SK-N-SH (cell line): Measurements from ENCODE around the gene LPP. TPM values are rescaled to one million over a fixed set of nuclear protein-coding genes. Genes with fewer than 3 reads are reported as not detected.

Source experiments
- CTCF ChIA-PET: fragments of 300-600, 350-600 bp; formaldehyde crosslinking; extraction: SDS; loops from one replicate; lab custom pipeline; 2021; lab: Yijun Ruan, JAX
- POLR2A ChIA-PET: fragments of 350-600 bp; sonication (Branson Sonifier 250); formaldehyde crosslinking; extraction: SDS; loops from one replicate; lab custom pipeline; 2020; ENCODE audit warnings: antibody characterized with exemption, inconsistent platforms; lab: Yijun Ruan, JAX
- DNase-seq: peaks from one replicate; pipeline ENCODE4 v3.0.0; 2012
- H2AFZ ChIP-seq: fragments of 200-600 bp; sonication (generic); 2 replicates; pipeline ENCODE4 v1.8.1; 2016; ENCODE audit warnings: antibody characterized with exemption, mild to moderate bottlenecking, low read depth
- H3F3A ChIP-seq: fragments of 200-600 bp; sonication (generic); replicated peaks from 2 replicates; pipeline ENCODE3; 2016; ENCODE audit warnings: antibody characterized with exemption, mild to moderate bottlenecking; ENCODE audit not compliant: insufficient read depth
- H3K27ac ChIP-seq, 2 experiments: fragments of 200-500 bp in 1 of 2; fragments of 200-600 bp in 1 of 2; sonication (Bioruptor generic) in 1 of 2; sonication (generic), shearing (Covaris generic) in 1 of 2; 2 replicates each; pipeline versions ENCODE4 v1.5.1 to v1.6.1; 2014 to 2016; ENCODE audit warnings: low read depth in 2 of 2, inconsistent platforms in 1 of 2, low read length in 1 of 2, mild to moderate bottlenecking in 1 of 2, mixed read lengths in 1 of 2
- H3K27me3 ChIP-seq: fragments of 200-600 bp; sonication (generic), shearing (Covaris generic); 2 replicates; pipeline ENCODE4 v1.6.1; 2016; ENCODE audit warnings: mixed run types; ENCODE audit not compliant: insufficient read depth
- H3K36me3 ChIP-seq, 2 experiments: fragments of 200-500 bp in 1 of 2; fragments of 200-600 bp in 1 of 2; sonication (Bioruptor generic) in 1 of 2; sonication (generic) in 1 of 2; replicated peaks in 1 of 2; 2 replicates each; pipeline versions ENCODE3 to v1.5.1; 2014 to 2016; ENCODE audit warnings: low read length in 1 of 2, mild to moderate bottlenecking in 1 of 2; ENCODE audit not compliant: insufficient read depth in 2 of 2, control insufficient read depth in 1 of 2
- H3K4me1 ChIP-seq, 2 experiments: fragments of 200-500 bp in 1 of 2; fragments of 200-600 bp in 1 of 2; sonication (Bioruptor generic) in 1 of 2; sonication (generic), shearing (Covaris generic) in 1 of 2; 2 replicates each; pipeline versions ENCODE4 v1.5.1 to v1.6.1; 2014 to 2016; ENCODE audit warnings: low read depth in 1 of 2, low read length in 1 of 2, mixed run types in 1 of 2; ENCODE audit not compliant: insufficient read depth in 2 of 2, control insufficient read depth in 1 of 2
- H3K4me2 ChIP-seq: fragments of 200-600 bp; sonication (generic), shearing (Covaris generic); 2 replicates; pipeline ENCODE4 v1.6.1; 2017; ENCODE audit warnings: mixed run types
- H3K4me3 ChIP-seq, 2 experiments: fragments of 200-500 bp in 1 of 2; fragments of 200-600 bp in 1 of 2; sonication (Bioruptor generic) in 1 of 2; sonication (generic), shearing (Covaris generic) in 1 of 2; 2 replicates each; pipeline versions ENCODE4 v1.5.1 to v1.8.1; 2014 to 2016; ENCODE audit warnings: low read depth in 2 of 2, inconsistent platforms in 1 of 2, low read length in 1 of 2, mild to moderate bottlenecking in 1 of 2, mixed read lengths in 1 of 2, moderate library complexity in 1 of 2
- H3K79me2 ChIP-seq: fragments of 200-600 bp; sonication (generic); 2 replicates; pipeline ENCODE4 v1.8.1; 2017; ENCODE audit warnings: mild to moderate bottlenecking; ENCODE audit not compliant: insufficient read depth
- H3K9ac ChIP-seq: fragments of 200-600 bp; sonication (generic); 2 replicates; pipeline ENCODE4 v1.6.1; 2017; ENCODE audit warnings: mixed run types
- H3K9me2 ChIP-seq: fragments of 200-600 bp; sonication (generic); 2 replicates; pipeline ENCODE4 v1.6.1; 2017; ENCODE audit warnings: mixed run types
- H3K9me3 ChIP-seq: fragments of 200-600 bp; sonication (generic); 2 replicates; pipeline ENCODE4 v1.6.1; 2017; ENCODE audit warnings: mixed run types, mild to moderate bottlenecking, moderate library complexity
- H4K20me1 ChIP-seq: fragments of 200-600 bp; sonication (generic); 2 replicates; pipeline ENCODE4 v1.6.1; 2017; ENCODE audit warnings: mild to moderate bottlenecking, mixed run types; ENCODE audit not compliant: insufficient read depth
- CHD2 ChIP-seq: fragments of 150-350 bp; IDR thresholded peaks from 2 replicates; pipeline ENCODE4 v1.6.1; 2018; ENCODE audit warnings: low read length; ENCODE audit not compliant: partially characterized antibody
- ELF1 ChIP-seq: IDR thresholded peaks from 2 replicates; pipeline ENCODE4 v1.4.0; 2012
- EP300 ChIP-seq, 2 experiments: IDR thresholded peaks; 2 replicates each; pipeline versions ENCODE4 v1.4.0 to v1.6.1; 2012; ENCODE audit warnings: borderline replicate concordance in 1 of 2, low read depth in 1 of 2, low read length in 1 of 2
- EZH2phosphoT487 ChIP-seq: fragments of 200-600 bp; sonication (generic); IDR thresholded peaks from 2 replicates; pipeline ENCODE4 v1.6.1; 2017; ENCODE audit warnings: low read depth, mixed run types, mild to moderate bottlenecking, antibody characterized with exemption, moderate library complexity, borderline replicate concordance
- FOXJ3 ChIP-seq: sonication (generic); formaldehyde crosslinking; IDR thresholded peaks from 2 replicates; pipeline ENCODE4 v1.5.1; 2020; ENCODE audit warnings: mild to moderate bottlenecking, missing genetic modification reagents
- GABPA ChIP-seq: IDR thresholded peaks from 2 replicates; pipeline ENCODE4 v1.4.0; 2012; ENCODE audit warnings: low read depth, mild to moderate bottlenecking
- MXI1 ChIP-seq: IDR thresholded peaks from 2 replicates; pipeline ENCODE4 v1.6.1; 2012; ENCODE audit warnings: mild to moderate bottlenecking, low read depth, low read length, improper control_type of control experiment
- NFIC ChIP-seq: IDR thresholded peaks from 2 replicates; pipeline ENCODE4 v1.4.0; 2012; ENCODE audit warnings: borderline replicate concordance
- NRF1 ChIP-seq: IDR thresholded peaks from 2 replicates; pipeline ENCODE4 v1.6.1; 2012; ENCODE audit warnings: low read depth, mild to moderate bottlenecking, low read length
- REST ChIP-seq: IDR thresholded peaks from 2 replicates; pipeline ENCODE4 v1.6.1; 2012; ENCODE audit warnings: mild to moderate bottlenecking, low read depth, low read length, moderate library complexity
- RXRA ChIP-seq: IDR thresholded peaks from 2 replicates; pipeline ENCODE4 v1.4.0; 2012; ENCODE audit warnings: low read depth, mild to moderate bottlenecking, borderline replicate concordance
- SIN3A ChIP-seq: IDR thresholded peaks from 2 replicates; pipeline ENCODE4 v1.6.1; 2012; ENCODE audit warnings: low read depth, mild to moderate bottlenecking, low read length, moderate library complexity, borderline replicate concordance
- SMC3 ChIP-seq: IDR thresholded peaks from 2 replicates; pipeline ENCODE4 v1.6.1; 2012; ENCODE audit warnings: low read depth, low read length, improper control_type of control experiment
- TAF1 ChIP-seq: IDR thresholded peaks from 2 replicates; pipeline ENCODE4 v1.6.1; 2012; ENCODE audit warnings: low read depth, mild to moderate bottlenecking, low read length, moderate library complexity, borderline replicate concordance
- TCF12 ChIP-seq: IDR thresholded peaks from 2 replicates; pipeline ENCODE4 v1.4.0; 2012
- WGBS: methylation state at CpG from one replicate; pipeline ENCODE4 v1.1.6; 2017; ENCODE audit warnings: low lambda C conversion rate; 5-methylcytosine and 5-hydroxymethylcytosine counted together
- polyA plus RNA-seq, 3 experiments: library from polyadenylated mRNA; depleted of rRNA; stranded (reverse); fragments of >200 nt; gene quantifications; 2 replicates each; pipeline ENCODE4 v1.2.3, GENCODE V29; 2012
- TF ChIP-seq, protein P1 (sequence below): fragments of 150-350 bp; IDR thresholded peaks from 2 replicates; pipeline ENCODE4 v1.6.1; 2016; ENCODE audit warnings: mild to moderate bottlenecking, low read depth, low read length
- TF ChIP-seq, protein P2 (sequence below): IDR thresholded peaks from 2 replicates; pipeline ENCODE4 v1.4.0; 2012; ENCODE audit warnings: low read depth, borderline replicate concordance
- TF ChIP-seq, protein P3 (sequence below): IDR thresholded peaks from 2 replicates; pipeline ENCODE4 v1.4.0; 2012; ENCODE audit warnings: low read depth
- TF ChIP-seq, protein P4 (sequence below): fragments of 150-350 bp; IDR thresholded peaks from 2 replicates; pipeline ENCODE4 v1.6.1; 2017; ENCODE audit warnings: antibody characterized with exemption, low read length, low read depth, borderline replicate concordance

The LPP gene
- polyA plus RNA-seq, 1 of the 3 experiments (the other 2 are of a cell fraction), result 6.6 TPM

DNA sequence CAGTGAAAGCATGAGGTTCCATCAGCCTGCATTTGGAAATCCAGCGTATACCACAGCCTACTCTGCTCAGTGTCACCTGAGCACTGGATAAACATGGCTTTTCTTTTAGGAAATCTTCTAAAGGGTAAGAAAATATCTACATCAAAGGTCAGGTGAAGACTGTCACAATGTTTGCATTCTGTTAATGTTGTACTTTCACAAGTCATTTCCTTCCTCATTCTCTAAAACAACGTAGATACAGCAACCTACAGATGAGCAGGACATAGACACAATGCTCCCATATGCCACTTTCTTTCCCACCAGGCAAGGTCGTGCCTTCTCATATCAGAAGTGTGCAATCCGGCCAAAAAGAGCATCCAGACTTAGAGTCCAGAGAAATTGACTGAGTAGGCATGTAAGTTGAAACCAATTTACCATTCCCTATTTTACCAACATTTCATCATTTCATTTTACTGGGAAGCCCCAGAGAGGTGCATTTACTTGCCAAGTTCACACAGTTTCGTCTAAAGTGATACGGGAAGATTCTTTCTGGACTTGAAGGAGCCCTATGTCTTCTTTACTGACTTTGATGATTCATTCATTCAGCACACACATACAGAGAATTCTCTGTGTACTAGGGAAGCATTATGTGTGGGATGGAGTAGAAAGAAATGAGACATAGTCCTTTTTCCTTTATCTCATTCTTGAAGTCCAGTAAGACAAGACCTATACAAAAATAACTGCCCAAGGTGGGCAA, 30.6 kb upstream of the LPP start:
- Histone ChIP-seq H3K27me3 (no peaks in the 10 kb centered on the region), H3F3A (peaks cover 8% of the 10 kb centered on the region), H4K20me1 (no peaks in the 10 kb centered on the region), H3K9me3 (no peaks in the 10 kb centered on the region), H3K27ac (no peak overlapping the region), H3K9ac (no peak overlapping the region), H3K79me2 (no peaks in the 10 kb centered on the region), H2AFZ (no peak overlapping the region), H3K4me3 (no peak overlapping the region), H3K9me2 (no peaks in the 10 kb centered on the region), H3K36me3 (no peaks in the 10 kb centered on the region), H3K4me1 (no peaks in the 10 kb centered on the region), H3K4me2 (no peak overlapping the region)
- WGBS, result 60% methylated on average over 6 of the region's 6 CpGs
- CTCF ChIA-PET, result no interaction called here
- TF ChIP-seq, protein P1, sequence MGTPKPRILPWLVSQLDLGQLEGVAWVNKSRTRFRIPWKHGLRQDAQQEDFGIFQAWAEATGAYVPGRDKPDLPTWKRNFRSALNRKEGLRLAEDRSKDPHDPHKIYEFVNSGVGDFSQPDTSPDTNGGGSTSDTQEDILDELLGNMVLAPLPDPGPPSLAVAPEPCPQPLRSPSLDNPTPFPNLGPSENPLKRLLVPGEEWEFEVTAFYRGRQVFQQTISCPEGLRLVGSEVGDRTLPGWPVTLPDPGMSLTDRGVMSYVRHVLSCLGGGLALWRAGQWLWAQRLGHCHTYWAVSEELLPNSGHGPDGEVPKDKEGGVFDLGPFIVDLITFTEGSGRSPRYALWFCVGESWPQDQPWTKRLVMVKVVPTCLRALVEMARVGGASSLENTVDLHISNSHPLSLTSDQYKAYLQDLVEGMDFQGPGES, result no peak
- no peak for TF ChIP-seq GABPA
- no peak for TF ChIP-seq RXRA
- no peak for TF ChIP-seq EZH2phosphoT487
- no peak for TF ChIP-seq NRF1
- TF ChIP-seq EP300 (IDR thresholded peaks at IDR 0.05; ENCODE audit: borderline replicate concordance in 1 of 2, low read depth in 1 of 2, low read length in 1 of 2), result no peak
- no peak for TF ChIP-seq CHD2
- TF ChIP-seq, protein P2, sequence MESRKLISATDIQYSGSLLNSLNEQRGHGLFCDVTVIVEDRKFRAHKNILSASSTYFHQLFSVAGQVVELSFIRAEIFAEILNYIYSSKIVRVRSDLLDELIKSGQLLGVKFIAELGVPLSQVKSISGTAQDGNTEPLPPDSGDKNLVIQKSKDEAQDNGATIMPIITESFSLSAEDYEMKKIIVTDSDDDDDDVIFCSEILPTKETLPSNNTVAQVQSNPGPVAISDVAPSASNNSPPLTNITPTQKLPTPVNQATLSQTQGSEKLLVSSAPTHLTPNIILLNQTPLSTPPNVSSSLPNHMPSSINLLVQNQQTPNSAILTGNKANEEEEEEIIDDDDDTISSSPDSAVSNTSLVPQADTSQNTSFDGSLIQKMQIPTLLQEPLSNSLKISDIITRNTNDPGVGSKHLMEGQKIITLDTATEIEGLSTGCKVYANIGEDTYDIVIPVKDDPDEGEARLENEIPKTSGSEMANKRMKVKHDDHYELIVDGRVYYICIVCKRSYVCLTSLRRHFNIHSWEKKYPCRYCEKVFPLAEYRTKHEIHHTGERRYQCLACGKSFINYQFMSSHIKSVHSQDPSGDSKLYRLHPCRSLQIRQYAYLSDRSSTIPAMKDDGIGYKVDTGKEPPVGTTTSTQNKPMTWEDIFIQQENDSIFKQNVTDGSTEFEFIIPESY, result no peak
- TF ChIP-seq TAF1, result no peak
- DNase-seq, result no peak
- POLR2A ChIA-PET, result no interaction called here

DNA sequence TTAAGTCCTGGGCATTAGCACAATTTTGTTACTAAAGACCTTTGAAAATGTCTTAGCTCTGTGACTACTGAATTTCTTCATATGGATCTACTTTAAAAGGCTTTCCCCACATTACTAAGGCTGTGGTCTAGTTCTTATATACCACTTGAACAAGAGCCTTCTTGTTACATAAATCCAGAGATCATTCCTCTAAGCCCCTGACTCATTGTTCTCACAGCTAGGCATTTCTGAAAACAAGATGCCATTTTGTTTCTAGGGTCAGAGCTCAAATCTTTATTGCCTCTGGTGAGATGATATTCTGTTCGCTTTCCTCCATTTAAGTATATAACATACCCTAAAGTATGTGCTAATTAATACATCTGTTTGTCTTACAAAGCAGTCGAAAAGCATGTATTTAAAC, 29.8 kb upstream of the LPP start:
- Histone ChIP-seq H3K79me2 (no peaks in the 10 kb centered on the region), H3K9ac (no peak overlapping the region), H3K4me2 (no peak overlapping the region), H4K20me1 (no peaks in the 10 kb centered on the region), H3K4me1 (no peaks in the 10 kb centered on the region), H3F3A (peaks cover 12% of the 10 kb centered on the region), H3K4me3 (no peak overlapping the region), H3K9me3 (no peaks in the 10 kb centered on the region), H3K27ac (no peak overlapping the region), H2AFZ (peak overlapping the region; percentile 23), H3K27me3 (no peaks in the 10 kb centered on the region), H3K9me2 (no peaks in the 10 kb centered on the region), H3K36me3 (no peaks in the 10 kb centered on the region)
- ChIA-PET CTCF (interaction anchor here (0.7 kb wide), 1 partner anchor 959 kb away, joined by 3 read pairs; no protein-coding TSS in a partner anchor), POLR2A (no interaction called here)
- WGBS, result 64% methylated on average over 2 of the region's 2 CpGs
- no peak for DNase-seq
- TF ChIP-seq NFIC (no peak), ELF1 (no peak), TCF12 (no peak), SMC3 (no peak), SIN3A (no peak), MXI1 (no peak), REST (no peak), FOXJ3 (CRISPR knock-in tag) (no peak)
- TF ChIP-seq, protein P3, sequence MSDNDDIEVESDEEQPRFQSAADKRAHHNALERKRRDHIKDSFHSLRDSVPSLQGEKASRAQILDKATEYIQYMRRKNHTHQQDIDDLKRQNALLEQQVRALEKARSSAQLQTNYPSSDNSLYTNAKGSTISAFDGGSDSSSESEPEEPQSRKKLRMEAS, result no peak
- TF ChIP-seq, protein P4, sequence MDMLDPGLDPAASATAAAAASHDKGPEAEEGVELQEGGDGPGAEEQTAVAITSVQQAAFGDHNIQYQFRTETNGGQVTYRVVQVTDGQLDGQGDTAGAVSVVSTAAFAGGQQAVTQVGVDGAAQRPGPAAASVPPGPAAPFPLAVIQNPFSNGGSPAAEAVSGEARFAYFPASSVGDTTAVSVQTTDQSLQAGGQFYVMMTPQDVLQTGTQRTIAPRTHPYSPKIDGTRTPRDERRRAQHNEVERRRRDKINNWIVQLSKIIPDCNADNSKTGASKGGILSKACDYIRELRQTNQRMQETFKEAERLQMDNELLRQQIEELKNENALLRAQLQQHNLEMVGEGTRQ, result no peak
